ENCODE data around the gene ILK.

- TF ChIP-seq CTCF (IDR thresholded peaks at IDR 0.05) (no peak), POLR2A (IDR thresholded peaks at IDR 0.05) (no peak)
Measured at GRCh38 chr11:6618117-6619003, 14.8 kb downstream of the ILK start.

All from heart left ventricle (tissue), 13 donors.